ENCODE data around the gene STAMBP.

Gene STAMBP

DNA sequence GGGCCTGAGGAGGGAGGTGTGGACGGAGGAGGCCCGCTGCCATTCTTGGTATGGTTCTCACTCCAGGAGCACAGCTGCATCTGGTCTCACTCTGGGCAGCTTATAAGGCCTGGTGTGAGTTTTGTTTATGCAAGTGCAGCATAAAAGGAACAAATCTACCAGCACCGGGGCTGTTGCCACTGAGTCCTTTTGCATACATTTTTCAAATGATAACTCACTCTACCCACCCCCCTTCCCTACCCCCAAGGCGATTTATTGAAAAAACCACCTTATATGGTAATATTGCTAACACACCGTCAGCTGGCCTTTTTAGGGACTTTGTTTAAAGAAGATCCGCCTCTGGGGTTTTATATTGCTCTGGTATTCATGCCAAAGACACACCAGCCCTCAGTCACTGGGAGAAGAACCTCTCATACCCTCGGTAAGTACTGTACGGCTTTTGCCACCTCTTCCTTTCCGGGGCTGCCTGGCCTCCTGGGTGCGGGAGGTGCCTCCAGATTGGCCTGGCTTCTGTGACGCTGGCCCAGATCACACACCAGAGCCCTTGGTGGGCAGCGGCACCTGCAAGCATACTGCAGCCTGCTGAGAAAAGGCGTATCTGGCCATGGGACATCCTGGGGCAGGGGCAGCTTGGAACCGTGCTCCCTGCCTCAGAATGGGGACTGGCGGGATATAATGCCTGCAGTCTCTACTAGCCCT is 64.0 kb downstream of the STAMBP start, which contains the start of gene ACTG2:
ACTG2 (plus strand) TSS at position 378 of the 699 bp plus-strand sequence. CDS start 8,304 bp downstream, outside the sequence.
- TF ChIP-seq POLR2AphosphoS5 (IDR thresholded peaks at IDR 0.05; ENCODE audit: low read depth, low read length) (no peak), PAX5 (IDR thresholded peaks at IDR 0.05; ENCODE audit: insufficient read depth, low read length, severe bottlenecking) (no peak), SPI1 (IDR thresholded peaks at IDR 0.05; ENCODE audit: low read depth, low read length) (no peak), POU2F2 (IDR thresholded peaks at IDR 0.05; ENCODE audit: low read depth, low read length) (no peak), TAF1 (IDR thresholded peaks at IDR 0.05; ENCODE audit: low read depth, low read length) (no peak), POLR2A (IDR thresholded peaks at IDR 0.05; ENCODE audit: low read depth, low read length) (no peak)
- FAIRE-seq (no peak), DNase-seq (ENCODE audit: insufficient read length, low spot score) (no peak)

DNA sequence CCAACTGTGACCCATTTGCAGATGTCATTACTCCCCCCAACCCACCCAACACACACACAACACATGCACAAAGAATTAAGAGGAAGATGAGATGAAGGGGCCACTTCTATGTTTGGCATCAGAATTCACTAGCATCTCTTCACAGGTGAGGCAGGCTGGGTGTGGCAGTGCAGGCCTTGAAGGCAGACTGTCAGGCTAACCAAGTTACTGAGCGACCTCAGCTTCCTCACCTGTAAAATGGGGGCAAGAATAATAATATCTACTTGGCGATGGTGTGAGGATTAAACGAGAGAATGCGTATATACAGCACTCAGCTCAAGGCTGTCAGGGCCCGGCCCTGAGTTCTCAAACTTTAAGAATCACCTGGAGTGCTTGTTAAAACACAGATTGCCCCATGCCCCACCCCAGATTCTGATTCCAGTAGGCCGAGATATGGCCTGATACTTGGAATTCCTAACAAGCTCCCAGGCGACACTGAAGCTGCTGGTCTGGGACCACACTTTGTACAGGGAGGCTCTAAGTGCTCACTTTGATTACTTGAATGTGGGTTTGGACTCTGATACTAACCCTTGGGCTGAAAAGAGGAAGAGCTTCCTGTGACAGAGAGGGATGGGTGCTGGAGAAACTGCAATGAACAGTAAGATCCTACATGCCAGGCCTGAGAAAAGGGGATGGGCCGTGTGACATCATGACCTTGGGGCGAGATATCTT is 65.2 kb downstream of the STAMBP start:
- TF ChIP-seq POLR2AphosphoS5 (IDR thresholded peaks at IDR 0.05; ENCODE audit: low read depth, low read length) (no peak), SPI1 (IDR thresholded peaks at IDR 0.05; ENCODE audit: low read depth, low read length) (peak; percentile 54)
- FAIRE-seq (no peak), DNase-seq (ENCODE audit: insufficient read length, low spot score) (no peak)

DNA sequence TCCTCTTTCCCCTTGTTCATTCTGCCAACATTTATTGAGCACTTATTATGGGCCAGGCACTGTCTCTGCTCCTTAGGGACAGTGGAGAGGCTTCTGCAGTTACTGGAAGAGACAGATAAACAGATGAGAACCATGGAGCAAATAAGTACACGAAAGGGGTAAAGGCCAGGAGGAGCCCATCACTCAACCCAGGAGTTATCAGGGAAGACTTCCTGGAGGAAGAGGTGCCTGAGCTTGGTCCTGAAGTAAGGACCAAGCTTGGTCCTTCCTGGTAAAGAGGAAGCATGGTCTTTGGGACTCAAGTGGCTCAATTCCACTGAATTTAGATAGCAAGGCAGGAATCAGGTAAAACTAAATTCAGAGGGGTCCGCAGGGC is 65.7 kb downstream of the STAMBP start:
- TF ChIP-seq PAX5 (IDR thresholded peaks at IDR 0.05; ENCODE audit: insufficient read depth, low read length, severe bottlenecking), result no peak
- no peak for TF ChIP-seq POU2F2 (IDR thresholded peaks at IDR 0.05; ENCODE audit: low read depth, low read length)
- no peak for TF ChIP-seq POLR2A (IDR thresholded peaks at IDR 0.05; ENCODE audit: low read depth, low read length)
- no peak for TF ChIP-seq TAF1 (IDR thresholded peaks at IDR 0.05; ENCODE audit: low read depth, low read length)
- no peak for TF ChIP-seq POLR2AphosphoS5 (IDR thresholded peaks at IDR 0.05; ENCODE audit: low read depth, low read length)
- no peak for TF ChIP-seq SPI1 (IDR thresholded peaks at IDR 0.05; ENCODE audit: low read depth, low read length)
- no peak for DNase-seq (ENCODE audit: insufficient read length, low spot score)
- no peak for FAIRE-seq

DNA sequence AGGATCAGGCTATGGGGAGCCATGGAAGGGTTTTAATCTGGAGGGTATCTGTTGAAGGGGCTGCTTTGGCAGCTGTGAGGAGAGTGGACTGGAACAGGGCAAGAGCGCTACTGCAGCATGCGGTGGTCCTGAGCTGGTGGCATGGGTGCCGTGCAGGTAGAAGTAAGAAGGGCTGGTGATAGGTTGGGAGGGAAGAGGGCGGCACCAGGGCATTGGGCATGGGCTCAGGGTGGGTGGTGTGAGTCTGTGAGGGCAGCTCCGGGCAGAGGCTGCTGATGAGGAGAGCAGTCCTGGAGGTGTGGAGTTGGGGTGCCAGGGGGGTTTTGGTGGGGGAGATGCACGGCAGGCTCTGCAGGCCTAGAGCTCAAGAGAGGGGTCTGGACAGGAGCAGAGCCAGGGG is 66.1 kb downstream of the STAMBP start:
- FAIRE-seq (no peak), DNase-seq (ENCODE audit: insufficient read length, low spot score) (no peak)
- no peak for TF ChIP-seq POLR2AphosphoS5 (IDR thresholded peaks at IDR 0.05; ENCODE audit: low read depth, low read length)
- TF ChIP-seq SPI1 (IDR thresholded peaks at IDR 0.05; ENCODE audit: low read depth, low read length), result no peak
- no peak for TF ChIP-seq POLR2A (IDR thresholded peaks at IDR 0.05; ENCODE audit: low read depth, low read length)
- TF ChIP-seq PAX5 (IDR thresholded peaks at IDR 0.05; ENCODE audit: insufficient read depth, low read length, severe bottlenecking), result no peak
- no peak for TF ChIP-seq TAF1 (IDR thresholded peaks at IDR 0.05; ENCODE audit: low read depth, low read length)
- TF ChIP-seq POU2F2 (IDR thresholded peaks at IDR 0.05; ENCODE audit: low read depth, low read length), result no peak

DNA sequence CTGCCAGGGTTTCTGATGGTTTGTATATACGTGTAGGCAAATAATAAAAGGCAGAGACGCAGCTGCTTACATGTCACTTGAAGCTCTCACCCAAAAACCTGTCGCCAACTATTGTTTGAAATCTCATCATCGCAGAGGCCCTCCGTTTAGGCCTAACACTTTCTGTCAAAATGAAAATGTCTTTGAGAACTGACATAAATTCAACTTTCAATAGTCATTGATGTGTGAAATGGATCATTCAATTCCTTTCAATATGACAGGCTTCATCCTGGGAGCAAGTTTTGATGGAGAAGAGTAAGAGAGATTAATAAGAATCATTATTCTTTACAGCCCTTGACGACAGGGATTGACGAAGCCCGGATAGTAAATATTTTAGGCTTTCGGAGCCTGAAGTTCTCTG is 66.7 kb downstream of the STAMBP start:
- no peak for TF ChIP-seq TAF1 (IDR thresholded peaks at IDR 0.05; ENCODE audit: low read depth, low read length)
- no peak for TF ChIP-seq POLR2A (IDR thresholded peaks at IDR 0.05; ENCODE audit: low read depth, low read length)
- no peak for TF ChIP-seq POU2F2 (IDR thresholded peaks at IDR 0.05; ENCODE audit: low read depth, low read length)

DNA sequence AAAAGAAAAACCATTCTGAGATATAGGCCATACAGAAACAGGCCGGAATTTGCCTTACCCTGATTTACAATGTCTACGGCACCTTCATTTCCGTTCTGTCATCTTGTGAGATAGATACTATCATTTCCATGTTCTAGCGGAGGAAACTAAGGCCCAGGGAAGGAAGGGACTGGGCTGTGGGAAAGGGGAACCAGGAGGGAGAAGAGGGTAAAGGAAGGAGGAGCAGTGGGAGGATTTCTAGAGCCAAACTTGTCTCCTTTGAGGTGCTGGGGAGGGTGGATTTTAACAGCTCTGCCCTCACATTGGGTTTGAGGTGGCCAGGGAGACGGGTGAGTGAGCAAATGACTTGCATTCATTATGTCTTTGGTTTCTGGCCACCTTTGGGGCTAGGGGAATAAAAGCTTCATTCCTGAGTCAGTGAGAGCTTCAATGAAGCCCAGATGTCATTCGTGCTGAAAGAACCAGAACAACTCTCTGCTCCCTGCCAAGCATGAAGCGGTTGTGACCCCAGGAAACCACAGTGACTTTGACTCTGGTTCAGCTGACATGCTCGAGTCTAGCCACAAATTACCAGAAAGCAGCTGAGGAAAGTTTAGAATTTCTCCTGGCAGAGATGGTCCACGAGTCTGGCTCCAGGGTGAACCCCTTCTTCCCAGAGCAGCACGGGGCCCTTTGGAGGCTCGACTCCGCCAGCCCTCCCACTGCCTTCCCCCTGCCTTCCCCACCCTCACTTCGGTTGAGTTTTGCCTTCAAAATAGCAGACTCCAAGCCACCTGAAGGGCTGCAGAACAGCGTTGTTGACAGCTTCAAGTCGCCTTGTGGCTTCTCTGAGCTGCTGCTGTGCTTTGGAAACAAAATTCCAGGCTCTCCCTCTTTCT is 67.8 kb downstream of the STAMBP start:
- DNase-seq (ENCODE audit: insufficient read length, low spot score) (no peak), FAIRE-seq (peak; percentile 68)
- TF ChIP-seq POU2F2 (IDR thresholded peaks at IDR 0.05; ENCODE audit: low read depth, low read length) (no peak), PAX5 (IDR thresholded peaks at IDR 0.05; ENCODE audit: insufficient read depth, low read length, severe bottlenecking) (no peak), TAF1 (IDR thresholded peaks at IDR 0.05; ENCODE audit: low read depth, low read length) (no peak), SPI1 (IDR thresholded peaks at IDR 0.05; ENCODE audit: low read depth, low read length) (no peak), POLR2A (IDR thresholded peaks at IDR 0.05; ENCODE audit: low read depth, low read length) (no peak), POLR2AphosphoS5 (IDR thresholded peaks at IDR 0.05; ENCODE audit: low read depth, low read length) (no peak)

More for the DNA sequence above, 66.7 kb downstream of the STAMBP start:
- FAIRE-seq (no peak), DNase-seq (ENCODE audit: insufficient read length, low spot score) (no peak)

DNA sequence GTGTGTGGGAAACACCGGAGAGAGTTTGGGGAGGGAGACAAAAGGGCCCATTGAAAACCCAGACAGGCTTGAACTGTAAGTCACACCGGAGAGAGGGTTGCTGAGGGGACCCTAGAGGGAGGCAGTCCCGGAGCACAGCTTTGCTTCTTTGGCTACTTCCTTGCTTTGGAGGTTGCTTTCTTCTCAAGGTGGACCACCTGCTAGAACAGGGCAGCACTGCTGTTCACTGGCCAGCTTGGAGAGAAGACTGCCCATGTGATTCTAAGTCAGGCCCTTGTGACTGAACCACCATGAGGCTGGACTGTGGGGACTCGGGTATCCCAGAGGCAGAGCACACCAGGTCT is 68.5 kb downstream of the STAMBP start:
- no peak for TF ChIP-seq SPI1 (IDR thresholded peaks at IDR 0.05; ENCODE audit: low read depth, low read length)
- TF ChIP-seq POLR2AphosphoS5 (IDR thresholded peaks at IDR 0.05; ENCODE audit: low read depth, low read length), result no peak
- TF ChIP-seq POLR2A (IDR thresholded peaks at IDR 0.05; ENCODE audit: low read depth, low read length), result no peak
- TF ChIP-seq TAF1 (IDR thresholded peaks at IDR 0.05; ENCODE audit: low read depth, low read length), result no peak
- TF ChIP-seq POU2F2 (IDR thresholded peaks at IDR 0.05; ENCODE audit: low read depth, low read length), result no peak
- TF ChIP-seq PAX5 (IDR thresholded peaks at IDR 0.05; ENCODE audit: insufficient read depth, low read length, severe bottlenecking), result no peak
- DNase-seq (ENCODE audit: insufficient read length, low spot score), result no peak
- no peak for FAIRE-seq

DNA sequence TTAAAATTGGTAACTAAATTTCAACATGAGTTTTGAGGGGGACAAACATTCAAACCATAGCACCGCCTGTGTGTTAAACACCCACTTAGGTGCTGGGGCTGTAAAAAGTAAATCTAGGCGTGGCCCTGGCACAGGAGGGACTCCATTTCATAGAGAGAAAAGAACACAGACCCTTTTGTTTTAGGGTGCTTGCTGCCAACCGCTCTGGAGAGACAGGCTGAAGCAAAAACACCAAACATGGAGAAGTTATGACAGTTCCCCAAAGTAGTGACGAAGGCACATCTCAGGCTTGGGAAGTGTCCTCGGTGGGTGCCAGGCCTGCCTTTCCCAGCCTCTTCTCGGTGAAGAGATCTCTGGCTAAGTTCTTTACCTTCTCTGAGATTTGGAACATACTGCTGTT is 69.2 kb downstream of the STAMBP start:
- FAIRE-seq (no peak), DNase-seq (ENCODE audit: insufficient read length, low spot score) (no peak)
- TF ChIP-seq POLR2AphosphoS5 (IDR thresholded peaks at IDR 0.05; ENCODE audit: low read depth, low read length), result no peak
- TF ChIP-seq PAX5 (IDR thresholded peaks at IDR 0.05; ENCODE audit: insufficient read depth, low read length, severe bottlenecking), result no peak
- no peak for TF ChIP-seq TAF1 (IDR thresholded peaks at IDR 0.05; ENCODE audit: low read depth, low read length)
- no peak for TF ChIP-seq POU2F2 (IDR thresholded peaks at IDR 0.05; ENCODE audit: low read depth, low read length)
- TF ChIP-seq POLR2A (IDR thresholded peaks at IDR 0.05; ENCODE audit: low read depth, low read length), result no peak
- TF ChIP-seq SPI1 (IDR thresholded peaks at IDR 0.05; ENCODE audit: low read depth, low read length), result no peak

DNA sequence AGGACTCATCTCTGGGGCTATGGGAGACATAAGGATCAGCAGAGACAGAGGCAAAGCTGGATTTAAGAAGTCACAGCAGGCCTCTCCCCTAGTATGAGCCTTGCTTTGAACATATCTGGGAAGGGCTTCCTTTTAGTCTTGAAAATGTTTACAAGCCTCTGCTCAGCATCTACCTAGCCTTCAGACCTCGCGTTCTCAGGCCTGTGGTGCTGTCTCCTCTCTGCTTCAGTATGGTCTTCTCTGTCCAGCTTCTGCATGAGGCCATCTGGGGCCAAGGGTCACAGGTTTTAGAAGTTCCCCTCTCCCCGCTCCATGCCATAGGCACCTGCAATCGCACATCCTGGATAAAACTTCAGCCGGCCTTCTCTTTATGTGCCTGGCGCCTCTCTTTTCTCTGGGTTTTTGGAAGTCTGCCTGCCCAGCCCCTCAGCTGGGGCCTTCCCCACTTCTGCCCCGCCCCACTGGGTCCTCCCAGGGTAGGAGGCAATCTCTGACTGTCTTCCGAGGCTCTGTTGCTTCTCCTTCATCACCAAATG is 71.1 kb downstream of the STAMBP start:
- FAIRE-seq (no peak), DNase-seq (ENCODE audit: insufficient read length, low spot score) (no peak)
- TF ChIP-seq SPI1 (IDR thresholded peaks at IDR 0.05; ENCODE audit: low read depth, low read length) (no peak), POLR2A (IDR thresholded peaks at IDR 0.05; ENCODE audit: low read depth, low read length) (no peak), POLR2AphosphoS5 (IDR thresholded peaks at IDR 0.05; ENCODE audit: low read depth, low read length) (no peak), POU2F2 (IDR thresholded peaks at IDR 0.05; ENCODE audit: low read depth, low read length) (no peak), PAX5 (IDR thresholded peaks at IDR 0.05; ENCODE audit: insufficient read depth, low read length, severe bottlenecking) (no peak), TAF1 (IDR thresholded peaks at IDR 0.05; ENCODE audit: low read depth, low read length) (no peak)

Measured in GM12891 (cell line).